Neural cell (in vitro differentiated cells): ENCODE measurements around the gene PLA2G2A. TPM values are rescaled to one million over a fixed set of nuclear protein-coding genes. Genes with fewer than 3 reads are reported as not detected.

Experiments used
- H2AFZ ChIP-seq: fragments of 200-600, 300-800 bp; sonication (generic), shearing (Covaris generic); 2 replicates; pipeline ENCODE4 v1.6.0; 2014; ENCODE audit warnings: low read depth, mild to moderate bottlenecking, antibody characterized with exemption, low read length, moderate library complexity
- H3F3A ChIP-seq: fragments of 200-600 bp; shearing (Covaris generic); 2 replicates; pipeline ENCODE4 v1.6.1; 2016; ENCODE audit warnings: mild to moderate bottlenecking, moderate library complexity, mixed read lengths, antibody characterized with exemption, low read length; ENCODE audit not compliant: insufficient read depth, poor library complexity, severe bottlenecking
- H3K27ac ChIP-seq: fragments of 200-600, 300-800 bp; sonication (generic), shearing (Covaris generic); 2 replicates; pipeline ENCODE4 v1.5.1; 2014; ENCODE audit warnings: mild to moderate bottlenecking, low read length, moderate library complexity
- H3K27me3 ChIP-seq: fragments of 300-800, 200-600 bp; sonication (generic), shearing (Covaris generic); 2 replicates; pipeline ENCODE4 v1.6.0; 2014; ENCODE audit warnings: mild to moderate bottlenecking, low read depth, low read length, moderate library complexity; ENCODE audit not compliant: insufficient read depth
- H3K36me3 ChIP-seq: fragments of 300-800, 200-600 bp; sonication (generic), shearing (Covaris generic); 2 replicates; pipeline ENCODE4 v1.5.1; 2014; ENCODE audit warnings: mild to moderate bottlenecking, antibody characterized with exemption, low read length, moderate library complexity; ENCODE audit not compliant: insufficient read depth
- H3K4me2 ChIP-seq: fragments of 300-800, 200-600 bp; sonication (generic), shearing (Covaris generic); 2 replicates; pipeline ENCODE4 v1.6.0; 2014; ENCODE audit warnings: mild to moderate bottlenecking, low read length
- H3K4me3 ChIP-seq: fragments of 300-800, 200-600 bp; sonication (generic), shearing (Covaris generic); 2 replicates; pipeline ENCODE4 v1.5.1; 2014; ENCODE audit warnings: mild to moderate bottlenecking, low read length, moderate library complexity
- H3K79me2 ChIP-seq: fragments of 200-600 bp; shearing (Covaris generic); replicated peaks from 2 replicates; pipeline ENCODE4 v1.6.0; 2014; ENCODE audit warnings: mild to moderate bottlenecking, low read length, moderate library complexity; ENCODE audit not compliant: insufficient read depth
- H3K9ac ChIP-seq: fragments of 300-800, 200-600 bp; sonication (generic), shearing (Covaris generic); 2 replicates; pipeline ENCODE4 v1.6.1; 2016; ENCODE audit warnings: mild to moderate bottlenecking, low read length, mixed read lengths
- H3K9me2 ChIP-seq: fragments of 200-600 bp; shearing (Covaris generic); 2 replicates; pipeline ENCODE4 v1.6.1; 2016; ENCODE audit warnings: mild to moderate bottlenecking, low read length, mixed read lengths; ENCODE audit not compliant: insufficient read depth
- H3K9me3 ChIP-seq: fragments of 200-600, 300-800 bp; sonication (generic), shearing (Covaris generic); 2 replicates; pipeline ENCODE4 v1.6.1; 2016; ENCODE audit warnings: mild to moderate bottlenecking, mixed run types, low read length, moderate library complexity, mixed read lengths
- H4K20me1 ChIP-seq: fragments of 200-600 bp; shearing (Covaris generic); 2 replicates; pipeline ENCODE4 v1.6.1; 2016; ENCODE audit warnings: mild to moderate bottlenecking, mixed run types; ENCODE audit not compliant: insufficient read depth
- EP300 ChIP-seq: fragments of 450-650 bp; conservative IDR thresholded peaks from 2 replicates; pipeline ENCODE4 v1.6.1; 2014; ENCODE audit warnings: antibody characterized with exemption, mild to moderate bottlenecking, moderate library complexity; ENCODE audit not compliant: poor library complexity, severe bottlenecking
- EZH2 ChIP-seq: fragments of 200-600, 300-800 bp; shearing (Covaris generic), sonication (generic); IDR thresholded peaks from 2 replicates; pipeline ENCODE4 v1.6.1; 2014; ENCODE audit warnings: antibody characterized with exemption, low read length, borderline replicate concordance, mild to moderate bottlenecking; ENCODE audit not compliant: insufficient read depth, poor library complexity, severe bottlenecking
- MXI1 ChIP-seq: fragments of 450-650 bp; conservative IDR thresholded peaks from 2 replicates; pipeline ENCODE4 v1.6.1; 2014; ENCODE audit warnings: antibody characterized with exemption, mild to moderate bottlenecking; ENCODE audit not compliant: poor library complexity, severe bottlenecking
- POLR2AphosphoS5 ChIP-seq: IDR thresholded peaks from 2 replicates; pipeline ENCODE4 v1.6.1; 2012
- RAD21 ChIP-seq: fragments of 450-650 bp; conservative IDR thresholded peaks from 2 replicates; pipeline ENCODE4 v1.6.1; 2014; ENCODE audit warnings: antibody characterized with exemption, mild to moderate bottlenecking, moderate library complexity
- SMC3 ChIP-seq: fragments of 450-650 bp; conservative IDR thresholded peaks from 2 replicates; pipeline ENCODE4 v1.6.1; 2014; ENCODE audit warnings: antibody characterized with exemption, mild to moderate bottlenecking, moderate library complexity; ENCODE audit not compliant: poor library complexity
- TAF1 ChIP-seq: IDR thresholded peaks from 2 replicates; pipeline ENCODE4 v1.6.1; 2012; ENCODE audit warnings: low read depth
- polyA plus RNA-seq: library from polyadenylated mRNA; depleted of rRNA; stranded (reverse); fragments of >200 nt; gene quantifications from 2 replicates; pipeline ENCODE4 v1.2.3, GENCODE V29; 2014
- TF ChIP-seq, protein P1 (sequence below): fragments of 450-650 bp; IDR thresholded peaks from 2 replicates; pipeline ENCODE4 v1.5.1; 2014; ENCODE audit warnings: antibody characterized with exemption, mild to moderate bottlenecking, moderate library complexity; ENCODE audit not compliant: poor library complexity, severe bottlenecking
- TF ChIP-seq, protein P2 (sequence below): IDR thresholded peaks from 2 replicates; pipeline ENCODE4 v1.6.1; 2012; ENCODE audit warnings: borderline replicate concordance

The PLA2G2A gene
- polyA plus RNA-seq, 1 donor from 2014 or later, result not detected

DNA sequence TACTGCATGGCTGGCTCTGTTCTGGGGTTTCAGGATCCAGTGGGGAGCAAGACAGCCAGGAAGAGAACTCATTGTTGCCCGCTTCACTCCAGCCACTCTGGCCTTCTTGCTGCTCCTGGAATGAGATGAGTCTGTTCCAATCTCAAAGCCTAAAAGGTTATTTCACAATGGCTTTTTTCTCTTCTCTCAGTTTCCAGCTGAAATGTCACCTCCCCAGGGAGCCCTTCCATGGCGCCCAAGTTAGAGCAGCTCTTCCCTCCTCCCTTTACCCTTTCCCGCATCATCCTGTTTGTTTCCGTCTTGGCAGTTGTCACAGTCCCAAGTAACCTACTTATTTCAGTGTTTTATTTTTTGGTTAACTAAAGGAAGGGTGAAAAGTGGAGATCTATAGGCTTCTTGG, 15.8 kb downstream of the PLA2G2A start:
- H3K36me3 ChIP-seq, result no peaks in the 10 kb centered on the region
- no peaks in the 10 kb centered on the region for H3K79me2 ChIP-seq
- no peaks in the 10 kb centered on the region for H3F3A ChIP-seq
- TF ChIP-seq, protein P1, sequence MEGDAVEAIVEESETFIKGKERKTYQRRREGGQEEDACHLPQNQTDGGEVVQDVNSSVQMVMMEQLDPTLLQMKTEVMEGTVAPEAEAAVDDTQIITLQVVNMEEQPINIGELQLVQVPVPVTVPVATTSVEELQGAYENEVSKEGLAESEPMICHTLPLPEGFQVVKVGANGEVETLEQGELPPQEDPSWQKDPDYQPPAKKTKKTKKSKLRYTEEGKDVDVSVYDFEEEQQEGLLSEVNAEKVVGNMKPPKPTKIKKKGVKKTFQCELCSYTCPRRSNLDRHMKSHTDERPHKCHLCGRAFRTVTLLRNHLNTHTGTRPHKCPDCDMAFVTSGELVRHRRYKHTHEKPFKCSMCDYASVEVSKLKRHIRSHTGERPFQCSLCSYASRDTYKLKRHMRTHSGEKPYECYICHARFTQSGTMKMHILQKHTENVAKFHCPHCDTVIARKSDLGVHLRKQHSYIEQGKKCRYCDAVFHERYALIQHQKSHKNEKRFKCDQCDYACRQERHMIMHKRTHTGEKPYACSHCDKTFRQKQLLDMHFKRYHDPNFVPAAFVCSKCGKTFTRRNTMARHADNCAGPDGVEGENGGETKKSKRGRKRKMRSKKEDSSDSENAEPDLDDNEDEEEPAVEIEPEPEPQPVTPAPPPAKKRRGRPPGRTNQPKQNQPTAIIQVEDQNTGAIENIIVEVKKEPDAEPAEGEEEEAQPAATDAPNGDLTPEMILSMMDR, result no peak
- TF ChIP-seq RAD21 (no peak), POLR2AphosphoS5 (no peak), SMC3 (no peak), EZH2 (no peak), MXI1 (no peak), EP300 (no peak), TAF1 (no peak)
- TF ChIP-seq, protein P2, sequence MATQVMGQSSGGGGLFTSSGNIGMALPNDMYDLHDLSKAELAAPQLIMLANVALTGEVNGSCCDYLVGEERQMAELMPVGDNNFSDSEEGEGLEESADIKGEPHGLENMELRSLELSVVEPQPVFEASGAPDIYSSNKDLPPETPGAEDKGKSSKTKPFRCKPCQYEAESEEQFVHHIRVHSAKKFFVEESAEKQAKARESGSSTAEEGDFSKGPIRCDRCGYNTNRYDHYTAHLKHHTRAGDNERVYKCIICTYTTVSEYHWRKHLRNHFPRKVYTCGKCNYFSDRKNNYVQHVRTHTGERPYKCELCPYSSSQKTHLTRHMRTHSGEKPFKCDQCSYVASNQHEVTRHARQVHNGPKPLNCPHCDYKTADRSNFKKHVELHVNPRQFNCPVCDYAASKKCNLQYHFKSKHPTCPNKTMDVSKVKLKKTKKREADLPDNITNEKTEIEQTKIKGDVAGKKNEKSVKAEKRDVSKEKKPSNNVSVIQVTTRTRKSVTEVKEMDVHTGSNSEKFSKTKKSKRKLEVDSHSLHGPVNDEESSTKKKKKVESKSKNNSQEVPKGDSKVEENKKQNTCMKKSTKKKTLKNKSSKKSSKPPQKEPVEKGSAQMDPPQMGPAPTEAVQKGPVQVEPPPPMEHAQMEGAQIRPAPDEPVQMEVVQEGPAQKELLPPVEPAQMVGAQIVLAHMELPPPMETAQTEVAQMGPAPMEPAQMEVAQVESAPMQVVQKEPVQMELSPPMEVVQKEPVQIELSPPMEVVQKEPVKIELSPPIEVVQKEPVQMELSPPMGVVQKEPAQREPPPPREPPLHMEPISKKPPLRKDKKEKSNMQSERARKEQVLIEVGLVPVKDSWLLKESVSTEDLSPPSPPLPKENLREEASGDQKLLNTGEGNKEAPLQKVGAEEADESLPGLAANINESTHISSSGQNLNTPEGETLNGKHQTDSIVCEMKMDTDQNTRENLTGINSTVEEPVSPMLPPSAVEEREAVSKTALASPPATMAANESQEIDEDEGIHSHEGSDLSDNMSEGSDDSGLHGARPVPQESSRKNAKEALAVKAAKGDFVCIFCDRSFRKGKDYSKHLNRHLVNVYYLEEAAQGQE, result no peak
- H3K27ac ChIP-seq, result no peak overlapping the region
- H3K9ac ChIP-seq, result no peak overlapping the region
- H4K20me1 ChIP-seq, result no peaks in the 10 kb centered on the region
- H3K27me3 ChIP-seq, result no peaks in the 10 kb centered on the region
- no peaks in the 10 kb centered on the region for H3K9me3 ChIP-seq
- H2AFZ ChIP-seq, result no peak overlapping the region
- no peak overlapping the region for H3K4me2 ChIP-seq
- no peak overlapping the region for H3K4me3 ChIP-seq
- no peaks in the 10 kb centered on the region for H3K9me2 ChIP-seq

DNA sequence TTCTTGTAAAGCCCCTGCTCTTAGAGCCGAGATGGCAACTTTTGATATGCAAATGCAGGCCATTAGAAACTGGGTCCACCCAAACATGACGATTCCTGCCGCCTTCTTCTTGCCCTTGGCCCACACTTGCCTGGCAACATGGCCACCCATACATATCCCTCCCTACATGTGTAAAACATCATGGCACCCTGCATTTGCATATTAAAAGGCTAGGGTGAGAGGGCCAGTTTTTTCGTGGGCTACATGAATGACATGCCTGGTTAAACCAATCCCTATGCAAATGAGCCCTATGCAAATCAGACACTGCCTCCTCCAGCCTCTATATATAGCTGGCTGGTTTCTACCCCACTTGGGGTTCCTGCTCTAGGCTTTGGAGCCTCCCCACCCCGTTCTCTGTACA, 18.8 kb downstream of the PLA2G2A start:
- H2AFZ ChIP-seq, result no peak overlapping the region
- no peaks in the 10 kb centered on the region for H3F3A ChIP-seq
- no peak overlapping the region for H3K27ac ChIP-seq
- no peaks in the 10 kb centered on the region for H3K9me3 ChIP-seq
- no peaks in the 10 kb centered on the region for H3K27me3 ChIP-seq
- H3K79me2 ChIP-seq, result no peaks in the 10 kb centered on the region
- H3K4me2 ChIP-seq, result no peak overlapping the region
- no peaks in the 10 kb centered on the region for H4K20me1 ChIP-seq
- H3K36me3 ChIP-seq, result no peaks in the 10 kb centered on the region
- no peak for TF ChIP-seq SMC3
- TF ChIP-seq, protein P1, result no peak
- TF ChIP-seq POLR2AphosphoS5, result no peak
- TF ChIP-seq EP300, result no peak
- no peak for TF ChIP-seq TAF1
- no peak for TF ChIP-seq RAD21
- TF ChIP-seq, protein P2, result no peak
- TF ChIP-seq EZH2, result no peak
- no peak for TF ChIP-seq MXI1
- no peak overlapping the region for H3K9ac ChIP-seq
- H3K4me3 ChIP-seq, result no peak overlapping the region
- H3K9me2 ChIP-seq, result no peaks in the 10 kb centered on the region
